ENCODE data around the gene CXCR5. TPM values are rescaled to one million over a fixed set of nuclear protein-coding genes. Genes with fewer than 3 reads are reported as not detected.

Gene CXCR5
- total RNA-seq, 2 donors from 2014 or later: not detected

DNA sequence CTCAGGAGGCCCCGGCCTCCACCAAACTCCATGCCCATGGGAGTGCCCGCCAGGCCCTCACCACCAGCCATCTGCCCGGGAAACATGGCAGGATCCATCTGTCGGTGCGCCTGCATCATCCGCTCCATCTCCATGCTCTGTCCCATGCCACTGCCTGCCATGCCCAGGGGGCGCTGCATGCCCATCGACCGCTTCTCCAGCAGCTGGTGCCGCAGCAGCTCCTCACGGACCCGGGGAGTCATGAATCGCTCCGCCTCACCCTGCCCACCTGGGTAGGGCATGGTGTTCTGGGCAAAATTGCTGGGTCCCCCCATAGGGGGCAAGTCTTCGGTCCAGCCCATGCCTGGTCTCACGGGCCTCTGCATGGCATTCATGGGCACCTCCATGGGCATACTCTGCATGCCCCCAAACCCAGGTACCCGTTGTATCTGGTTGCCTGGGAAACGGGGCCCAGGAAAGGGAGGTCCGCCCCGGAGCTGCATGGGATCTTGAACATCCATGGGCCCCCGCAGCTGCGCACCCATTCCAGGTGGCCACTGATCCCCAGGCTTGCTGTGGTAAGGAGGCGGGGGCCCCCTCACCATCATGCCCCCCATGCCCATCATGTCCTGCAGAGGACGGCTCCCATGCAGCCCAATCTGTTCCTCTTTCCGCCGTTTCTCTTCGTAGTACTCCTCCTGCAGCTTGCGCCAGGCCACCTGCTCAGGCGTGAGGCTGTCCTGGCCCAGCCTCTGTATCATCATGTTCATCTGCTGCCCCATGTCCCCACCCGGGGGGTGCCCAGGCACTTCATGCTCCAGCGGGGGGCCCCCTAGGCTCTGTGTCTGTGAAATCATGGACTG lies 18.0 kb downstream of the CXCR5 start:
- TF ChIP-seq, protein P1, sequence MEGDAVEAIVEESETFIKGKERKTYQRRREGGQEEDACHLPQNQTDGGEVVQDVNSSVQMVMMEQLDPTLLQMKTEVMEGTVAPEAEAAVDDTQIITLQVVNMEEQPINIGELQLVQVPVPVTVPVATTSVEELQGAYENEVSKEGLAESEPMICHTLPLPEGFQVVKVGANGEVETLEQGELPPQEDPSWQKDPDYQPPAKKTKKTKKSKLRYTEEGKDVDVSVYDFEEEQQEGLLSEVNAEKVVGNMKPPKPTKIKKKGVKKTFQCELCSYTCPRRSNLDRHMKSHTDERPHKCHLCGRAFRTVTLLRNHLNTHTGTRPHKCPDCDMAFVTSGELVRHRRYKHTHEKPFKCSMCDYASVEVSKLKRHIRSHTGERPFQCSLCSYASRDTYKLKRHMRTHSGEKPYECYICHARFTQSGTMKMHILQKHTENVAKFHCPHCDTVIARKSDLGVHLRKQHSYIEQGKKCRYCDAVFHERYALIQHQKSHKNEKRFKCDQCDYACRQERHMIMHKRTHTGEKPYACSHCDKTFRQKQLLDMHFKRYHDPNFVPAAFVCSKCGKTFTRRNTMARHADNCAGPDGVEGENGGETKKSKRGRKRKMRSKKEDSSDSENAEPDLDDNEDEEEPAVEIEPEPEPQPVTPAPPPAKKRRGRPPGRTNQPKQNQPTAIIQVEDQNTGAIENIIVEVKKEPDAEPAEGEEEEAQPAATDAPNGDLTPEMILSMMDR (IDR thresholded peaks at IDR 0.05): no peak
- TF ChIP-seq POLR2A (IDR thresholded peaks at IDR 0.05): no peak
- WGBS, 2 donors: 87% methylated on average over 20 to 31 of the region's 31 CpGs
- Histone ChIP-seq H3K27me3 (no peaks in the 10 kb centered on the region), H3K36me3 (replicated peaks in 1 of 2; ENCODE audit: insufficient read depth in 1 of 2, low read depth in 2 of 2) (peaks cover 10 to 19% of the 10 kb centered on the region in 2 donors), H3K9me3 (no peaks in the 10 kb centered on the region), H3K4me1 (no peaks in the 10 kb centered on the region), H3K27ac (no peak overlapping the region), H3K4me3 (no peak overlapping the region)
- DNase-seq: peak in 3 of 4 donors; percentile 17 to 35 (median 17)
- intact Hi-C loops (cut with DNase I): no loop called here
- no peak for ATAC-seq

DNA sequence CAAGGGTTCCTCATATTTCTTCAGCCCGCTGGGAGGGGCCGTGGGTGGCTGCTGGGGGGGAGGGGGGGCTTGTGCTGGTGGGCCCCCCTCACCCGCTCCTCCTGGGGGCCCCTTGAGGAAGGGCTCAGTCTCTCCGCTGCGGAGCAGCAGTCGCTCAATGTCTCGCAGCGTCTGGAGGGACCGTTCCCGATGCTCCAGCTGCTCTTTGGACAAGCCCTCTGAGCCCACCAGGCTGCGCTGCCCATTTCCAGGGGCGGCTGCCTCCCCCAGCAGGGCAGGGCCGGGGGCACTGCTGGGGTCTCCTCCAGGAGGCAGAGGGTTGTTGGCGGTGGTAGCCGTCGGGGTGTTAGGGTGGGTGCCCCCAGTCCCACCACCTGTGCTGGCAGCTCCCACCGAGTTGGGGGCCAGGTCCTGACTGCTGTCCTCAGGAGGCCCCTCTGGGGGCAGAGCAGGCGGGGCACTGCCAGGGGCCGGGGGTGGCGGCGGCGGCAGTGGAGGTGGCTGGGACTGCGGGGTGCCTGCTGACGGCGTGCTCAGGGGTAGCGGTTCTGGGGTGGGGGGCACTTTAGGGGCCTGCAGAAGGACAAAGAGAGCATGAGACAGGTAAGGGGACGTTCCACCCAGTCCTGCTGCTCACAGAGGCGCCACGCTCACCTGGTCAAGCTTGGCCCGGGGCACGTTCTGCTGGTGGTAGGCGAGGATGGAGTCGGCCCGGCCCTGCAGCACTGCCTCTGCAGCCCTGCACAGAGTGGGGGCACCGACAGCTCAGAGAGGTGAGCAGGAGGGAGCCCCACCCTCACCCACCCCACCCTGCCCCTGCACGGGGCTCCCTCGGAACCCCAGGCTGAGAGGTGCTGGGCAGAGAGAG lies 18.9 kb downstream of the CXCR5 start:
- intact Hi-C loops (cut with DNase I): no loop called here

DNA sequence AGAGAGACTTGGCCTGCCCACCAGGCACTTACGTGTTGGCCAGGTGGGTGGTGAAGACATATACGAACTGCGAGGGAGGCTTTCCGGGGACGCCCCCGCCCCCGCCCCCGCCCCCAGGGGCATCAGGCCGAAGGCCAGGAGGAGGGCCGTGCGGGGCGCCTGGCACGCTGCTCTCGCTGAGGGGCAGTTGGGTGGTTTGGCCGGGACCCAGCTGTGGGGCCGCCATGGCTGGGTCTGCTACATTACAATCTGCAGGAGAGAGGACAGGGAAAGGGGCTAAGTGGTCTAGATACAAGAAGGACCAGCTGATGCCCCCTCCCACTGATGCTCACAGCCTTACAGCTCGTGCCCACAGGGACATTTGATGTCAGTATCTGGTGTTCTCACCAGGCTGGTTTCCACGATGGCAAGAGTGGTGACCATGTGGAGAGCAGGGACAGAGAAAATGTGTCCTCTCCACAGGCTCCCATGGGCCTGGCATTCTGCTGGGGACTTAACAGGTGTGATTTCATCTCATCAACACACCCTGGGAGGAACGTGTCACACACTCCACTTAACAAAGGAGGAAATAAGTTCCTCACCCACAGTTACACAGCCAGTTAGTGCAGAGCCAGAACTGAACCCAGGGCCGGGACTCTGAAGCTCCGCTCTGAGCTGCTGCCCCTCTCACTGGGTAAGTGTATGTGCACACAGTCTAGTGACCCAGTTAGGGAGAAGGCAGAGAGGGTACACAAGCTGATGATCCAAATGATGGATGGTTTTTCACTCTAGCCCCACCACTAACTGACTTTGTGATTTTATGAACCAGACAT lies 19.7 kb downstream of the CXCR5 start:
- H3K4me1 ChIP-seq: peaks cover 16% of the 10 kb centered on the region
- TF ChIP-seq, protein P1 (IDR thresholded peaks at IDR 0.05): no peak
- no peak for TF ChIP-seq POLR2A (IDR thresholded peaks at IDR 0.05)
- H3K27me3 ChIP-seq: no peaks in the 10 kb centered on the region
- DNase-seq (no peak), ATAC-seq (no peak)
- H3K27ac ChIP-seq: no peak overlapping the region
- intact Hi-C loops (cut with DNase I): no loop called here
- 75 to 76% methylated on average over 14 to 21 of the region's 21 CpGs for WGBS, 2 donors
- H3K9me3 ChIP-seq: no peaks in the 10 kb centered on the region
- no peak overlapping the region for H3K4me3 ChIP-seq
- peaks cover 9 to 19% of the 10 kb centered on the region in 2 donors for H3K36me3 ChIP-seq (replicated peaks in 1 of 2; ENCODE audit: insufficient read depth in 1 of 2, low read depth in 2 of 2)

More for the DNA sequence above, 18.9 kb downstream of the CXCR5 start:
- Histone ChIP-seq H3K27ac (no peak overlapping the region), H3K27me3 (no peaks in the 10 kb centered on the region), H3K9me3 (no peaks in the 10 kb centered on the region), H3K36me3 (replicated peaks in 1 of 2; ENCODE audit: insufficient read depth in 1 of 2, low read depth in 2 of 2) (peaks cover 10 to 19% of the 10 kb centered on the region in 2 donors), H3K4me1 (peaks cover 8% of the 10 kb centered on the region), H3K4me3 (no peak overlapping the region)
- 91 to 92% methylated on average over 13 to 35 of the region's 37 CpGs for WGBS, 2 donors
- TF ChIP-seq, protein P1 (IDR thresholded peaks at IDR 0.05): no peak
- TF ChIP-seq POLR2A (IDR thresholded peaks at IDR 0.05): no peak
- ATAC-seq: no peak
- peak in 1 of 4 donors; percentile 14 for DNase-seq
